PC-3 (cell line): ENCODE data around the gene AFAP1L2. TPM values are rescaled to one million over a fixed set of nuclear protein-coding genes. Genes with fewer than 3 reads are reported as not detected.
A peak's percentile ranks its signal among the peaks of the same experiment; 100 is the strongest.

ENCODE experiments used
- ATAC-seq: fragments of 200-7000 bp; cut with Tn5 transposase; 2 replicates; pipeline ENCODE4 v1.9.1; 2020; ENCODE audit warnings: mild to moderate bottlenecking, moderate library complexity
- BruUV-seq: library from RNA; stranded (reverse); fragments of 400-500 nt; replicated peaks from 2 replicates; lab custom pipeline; 2021; lab: Mats Ljungman, UMichigan
- CTCF ChIA-PET: fragments of 300-600 bp; sonication (Branson Sonifier 250); formaldehyde crosslinking; loops from one replicate; lab custom pipeline; 2022; ENCODE audit warnings: antibody characterized with exemption; lab: Charles Lee
- POLR2A ChIA-PET: fragments of 300-600 bp; sonication (Branson Sonifier 250); formaldehyde crosslinking; loops from one replicate; lab custom pipeline; 2022; ENCODE audit warnings: antibody characterized with exemption; ENCODE audit not compliant: unreplicated experiment; lab: Charles Lee
- DNase-seq: peaks from one replicate; pipeline ENCODE4 v3.0.0-alpha.2; 2015
- H2AFZ ChIP-seq: fragments of 300-600 bp; sonication (generic); 2 replicates; pipeline ENCODE4 v1.6.0; 2016; ENCODE audit warnings: antibody characterized with exemption, low read length
- H3F3A ChIP-seq: fragments of 300-600 bp; sonication (generic); one replicate; pipeline ENCODE4 v1.6.0; 2017; ENCODE audit warnings: antibody characterized with exemption, low read length, control low read depth, mild to moderate bottlenecking; ENCODE audit not compliant: unreplicated experiment
- H3K27ac ChIP-seq: fragments of 300-600 bp; sonication (generic); 2 replicates; pipeline ENCODE4 v1.5.1; 2016; ENCODE audit warnings: mild to moderate bottlenecking, low read length
- H3K27me3 ChIP-seq: fragments of 300-600 bp; sonication (generic); 2 replicates; pipeline ENCODE4 v1.6.1; 2016; ENCODE audit warnings: low read length, mixed read lengths
- H3K36me3 ChIP-seq: fragments of 300-600 bp; sonication (generic); 2 replicates; pipeline ENCODE4 v1.6.1; 2016; ENCODE audit warnings: low read depth, mixed run types, low read length, mixed read lengths
- H3K4me1 ChIP-seq: fragments of 300-600 bp; sonication (generic); 2 replicates; pipeline ENCODE4 v1.5.1; 2016; ENCODE audit warnings: low read length; ENCODE audit not compliant: insufficient read depth
- H3K4me2 ChIP-seq: fragments of 300-600 bp; sonication (generic); 2 replicates; pipeline ENCODE4 v1.6.0; 2016; ENCODE audit warnings: low read length
- H3K4me3 ChIP-seq: fragments of 300-600 bp; sonication (generic); 2 replicates; pipeline ENCODE4 v1.5.1; 2016; ENCODE audit warnings: mild to moderate bottlenecking, low read length, mixed read lengths
- H3K79me2 ChIP-seq: fragments of 300-600 bp; sonication (generic); 2 replicates; pipeline ENCODE4 v1.6.1; 2017; ENCODE audit warnings: low read length, mixed read lengths
- H3K9ac ChIP-seq: fragments of 300-600 bp; sonication (generic); 2 replicates; pipeline ENCODE4 v1.6.0; 2016; ENCODE audit warnings: mild to moderate bottlenecking, low read length
- H3K9me2 ChIP-seq: fragments of 300-600 bp; sonication (generic); replicated peaks from 2 replicates; pipeline ENCODE4 v1.6.1; 2016; ENCODE audit warnings: mixed run types, low read length, mixed read lengths
- H3K9me3 ChIP-seq: fragments of 300-600 bp; sonication (generic); 2 replicates; pipeline ENCODE4 v1.6.1; 2016; ENCODE audit warnings: low read length, mixed read lengths
- H4K20me1 ChIP-seq: fragments of 300-600 bp; sonication (generic); 2 replicates; pipeline ENCODE4 v1.6.1; 2016; ENCODE audit warnings: low read length, mixed read lengths
- EZH2 ChIP-seq: fragments of 300-600 bp; sonication (generic); IDR thresholded peaks from one replicate; pipeline ENCODE4 v1.6.1; 2017; ENCODE audit warnings: antibody characterized with exemption, mild to moderate bottlenecking, low read length; ENCODE audit not compliant: unreplicated experiment
- EZH2phosphoT487 ChIP-seq: fragments of 300-600 bp; sonication (generic); IDR thresholded peaks from 2 replicates; pipeline ENCODE4 v1.6.1; 2018; ENCODE audit warnings: mild to moderate bottlenecking, antibody characterized with exemption, low read length, borderline replicate concordance
- intact Hi-C: fragments of 100-400 bp; cut with micrococcal nuclease; formaldehyde crosslinking; loops from 2 replicates; pipeline ENCODE4 v1.9.0; 2023
- total RNA-seq: library from RNA; depleted of rRNA; stranded (reverse); fragments of >200 nt; gene quantifications from 2 replicates; pipeline ENCODE4 v1.2.3, GENCODE V29; 2014
- TF ChIP-seq, protein P1 (sequence below): fragments of 300-600 bp; sonication (generic); conservative IDR thresholded peaks from 2 replicates; pipeline ENCODE4 v1.5.1; 2017; ENCODE audit warnings: antibody characterized with exemption, low read depth, mild to moderate bottlenecking, low read length

The AFAP1L2 gene
- total RNA-seq, 1 experiment from 2014 or later, result 0.77 TPM

DNA sequence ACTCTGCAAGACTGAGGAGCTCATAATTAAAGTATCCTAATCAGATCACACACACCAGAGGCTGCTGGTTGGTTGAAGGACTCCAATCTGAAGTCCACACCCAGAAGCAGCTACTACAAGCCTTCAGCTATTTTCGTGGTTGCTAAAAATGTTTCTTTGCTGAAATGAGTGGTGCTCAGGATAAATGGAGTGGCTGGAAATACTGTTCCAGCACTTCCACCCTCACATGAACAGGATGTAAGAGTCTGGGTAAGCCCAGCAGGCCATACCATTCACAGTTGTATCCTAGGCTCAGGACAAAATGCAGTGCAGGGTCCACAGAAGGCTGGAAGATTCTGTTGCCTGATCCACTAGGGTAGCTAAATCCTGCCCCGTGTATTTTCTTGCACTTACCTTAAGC, 34.1 kb downstream of the AFAP1L2 start:
- H3K4me3 ChIP-seq, result no peak overlapping the region
- H3K79me2 ChIP-seq, result no peaks in the 10 kb centered on the region
- ChIA-PET POLR2A (no interaction called here), CTCF (no interaction called here)
- H3K4me1 ChIP-seq, result peaks cover 20% of the 10 kb centered on the region; the same call in 1 of the 2 replicates
- no peaks in the 10 kb centered on the region for H4K20me1 ChIP-seq
- H3K27ac ChIP-seq, result no peak overlapping the region
- H3K9me2 ChIP-seq, result no peaks in the 10 kb centered on the region
- TF ChIP-seq, protein P1, sequence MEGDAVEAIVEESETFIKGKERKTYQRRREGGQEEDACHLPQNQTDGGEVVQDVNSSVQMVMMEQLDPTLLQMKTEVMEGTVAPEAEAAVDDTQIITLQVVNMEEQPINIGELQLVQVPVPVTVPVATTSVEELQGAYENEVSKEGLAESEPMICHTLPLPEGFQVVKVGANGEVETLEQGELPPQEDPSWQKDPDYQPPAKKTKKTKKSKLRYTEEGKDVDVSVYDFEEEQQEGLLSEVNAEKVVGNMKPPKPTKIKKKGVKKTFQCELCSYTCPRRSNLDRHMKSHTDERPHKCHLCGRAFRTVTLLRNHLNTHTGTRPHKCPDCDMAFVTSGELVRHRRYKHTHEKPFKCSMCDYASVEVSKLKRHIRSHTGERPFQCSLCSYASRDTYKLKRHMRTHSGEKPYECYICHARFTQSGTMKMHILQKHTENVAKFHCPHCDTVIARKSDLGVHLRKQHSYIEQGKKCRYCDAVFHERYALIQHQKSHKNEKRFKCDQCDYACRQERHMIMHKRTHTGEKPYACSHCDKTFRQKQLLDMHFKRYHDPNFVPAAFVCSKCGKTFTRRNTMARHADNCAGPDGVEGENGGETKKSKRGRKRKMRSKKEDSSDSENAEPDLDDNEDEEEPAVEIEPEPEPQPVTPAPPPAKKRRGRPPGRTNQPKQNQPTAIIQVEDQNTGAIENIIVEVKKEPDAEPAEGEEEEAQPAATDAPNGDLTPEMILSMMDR, result no peak
- no peak for TF ChIP-seq EZH2phosphoT487
- no peak for TF ChIP-seq EZH2
- intact Hi-C loops, result no loop called here
- no TSS peak for BruUV-seq
- no peak overlapping the region for H3K9ac ChIP-seq
- DNase-seq, result no peak
- no peaks in the 10 kb centered on the region for H3F3A ChIP-seq
- H3K9me3 ChIP-seq, result no peaks in the 10 kb centered on the region
- H2AFZ ChIP-seq, result no peak overlapping the region
- no peaks in the 10 kb centered on the region for H3K27me3 ChIP-seq
- H3K4me2 ChIP-seq, result no peak overlapping the region
- H3K36me3 ChIP-seq, result no peaks in the 10 kb centered on the region
- no peak for ATAC-seq

DNA sequence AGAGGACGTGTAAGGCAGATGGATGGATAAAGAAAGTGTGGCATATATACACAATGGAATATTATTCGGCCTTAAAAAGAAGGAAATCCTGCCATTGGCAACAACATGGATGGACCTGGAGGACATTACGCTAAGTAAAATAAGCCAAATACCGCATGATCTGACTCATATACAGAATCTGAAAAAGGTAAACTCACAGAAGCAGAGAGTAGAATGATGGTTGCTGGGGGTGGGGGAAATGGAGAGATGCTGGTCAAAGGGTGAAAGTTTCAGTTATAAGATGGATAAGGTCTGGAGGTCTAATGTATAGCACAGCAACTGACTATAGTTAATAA, 36.3 kb downstream of the AFAP1L2 start:
- CTCF ChIA-PET, result no interaction called here
- Histone ChIP-seq H4K20me1 (no peaks in the 10 kb centered on the region), H3K9me2 (no peaks in the 10 kb centered on the region), H3K36me3 (no peaks in the 10 kb centered on the region), H3K9me3 (no peaks in the 10 kb centered on the region), H3K4me1 (peaks cover 8% of the 10 kb centered on the region; the same call in 1 of the 2 replicates), H3K4me3 (no peak overlapping the region), H3F3A (no peaks in the 10 kb centered on the region), H2AFZ (no peak overlapping the region), H3K9ac (no peak overlapping the region), H3K79me2 (no peaks in the 10 kb centered on the region), H3K27ac (no peak overlapping the region), H3K27me3 (no peaks in the 10 kb centered on the region), H3K4me2 (no peak overlapping the region)
- TF ChIP-seq EZH2, result no peak
- TF ChIP-seq, protein P1, result no peak
- no peak for TF ChIP-seq EZH2phosphoT487
- DNase-seq, result no peak
- no peak for ATAC-seq
- POLR2A ChIA-PET, result no interaction called here
- intact Hi-C loops, result no loop called here
- no TSS peak for BruUV-seq

DNA sequence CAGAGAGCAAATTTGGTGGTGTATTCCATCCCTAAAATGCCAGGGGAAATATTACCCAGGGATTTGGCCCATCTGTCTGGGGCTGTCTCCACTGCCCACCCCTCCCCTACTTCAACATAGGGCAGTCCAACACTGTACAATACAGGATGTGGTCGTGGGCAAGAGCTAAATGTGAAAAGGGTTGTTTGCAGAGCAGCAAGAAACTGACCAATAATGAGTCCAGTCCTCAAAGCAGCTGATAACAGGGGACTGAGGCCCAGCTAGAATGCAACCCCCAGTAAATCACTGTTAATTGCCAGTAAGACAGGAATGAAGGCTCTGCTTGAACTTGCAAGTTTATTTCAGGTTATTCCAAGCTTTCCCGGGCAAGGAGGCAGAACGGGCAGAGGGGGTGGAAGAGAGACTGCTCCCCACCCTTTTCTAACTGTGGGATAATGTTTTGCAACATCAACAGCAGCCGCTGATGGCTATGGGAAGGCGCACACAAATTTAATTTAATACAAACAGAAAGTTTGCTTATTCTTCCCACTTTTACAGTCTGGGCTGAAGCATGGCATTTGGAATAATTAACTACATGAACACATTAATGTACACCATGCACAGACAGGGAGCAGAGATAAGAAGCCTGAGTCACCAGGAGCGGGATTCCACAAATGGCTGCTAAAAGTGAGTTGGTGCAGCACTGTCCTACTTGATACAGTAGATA, 36.8 kb downstream of the AFAP1L2 start:
- BruUV-seq, result no TSS peak
- Histone ChIP-seq H3K79me2 (no peaks in the 10 kb centered on the region), H2AFZ (no peak overlapping the region; the same call in 1 of the 2 replicates), H3K36me3 (no peaks in the 10 kb centered on the region), H3K27me3 (no peaks in the 10 kb centered on the region), H3K4me3 (no peak overlapping the region), H4K20me1 (no peaks in the 10 kb centered on the region), H3F3A (no peaks in the 10 kb centered on the region), H3K4me1 (peaks cover 8% of the 10 kb centered on the region; the same call in 1 of the 2 replicates), H3K27ac (no peak overlapping the region), H3K4me2 (no peak overlapping the region), H3K9me2 (no peaks in the 10 kb centered on the region), H3K9me3 (no peaks in the 10 kb centered on the region), H3K9ac (no peak overlapping the region)
- POLR2A ChIA-PET, result no interaction called here
- peak; percentile 33; the same call in 1 of the 2 replicates for ATAC-seq
- TF ChIP-seq, protein P1, result no peak
- TF ChIP-seq EZH2 (no peak), EZH2phosphoT487 (no peak)
- CTCF ChIA-PET, result no interaction called here
- DNase-seq, result no peak
- intact Hi-C loops, result no loop called here
